GM19372 (cell line): ENCODE results near the gene DLX1.

Experiments used
- ATAC-seq: cut with Tn5 transposase; IDR thresholded peaks from one replicate; pipeline ENCODE4 v1.9.1; 2021; ENCODE audit warnings: mild to moderate bottlenecking, low read depth, moderate library complexity; ENCODE audit not compliant: unreplicated experiment

DLX1 gene

GRCh38 chr2:172096626-172097547 is 11.6 kb downstream of the DLX1 start:
- no peak for ATAC-seq

GRCh38 chr2:172097557-172098131 is 12.3 kb downstream of the DLX1 start:
- ATAC-seq = no peak

GRCh38 chr2:172098287-172098649 is 13.0 kb downstream of the DLX1 start:
- no peak for ATAC-seq

GRCh38 chr2:172098650-172099471 is 13.6 kb downstream of the DLX1 start:
- ATAC-seq = no peak

GRCh38 chr2:172099472-172100079 is 14.3 kb downstream of the DLX1 start:
- ATAC-seq = no peak

- ATAC-seq = no peak
These were observed 15.0 kb downstream of the DLX1 start for GRCh38 chr2:172100080-172100934.

- ATAC-seq = no peak
These were observed 15.9 kb downstream of the DLX1 start for GRCh38 chr2:172100935-172101820.

- no peak for ATAC-seq
These were observed 16.6 kb downstream of the DLX1 start for GRCh38 chr2:172101821-172102390.

GRCh38 chr2:172102391-172103359 is 17.4 kb downstream of the DLX1 start, which contains the start of gene DLX2:
DLX2 (minus strand) TSS chr2:172102900; CDS start chr2:172102538, 362 bp downstream.
- ATAC-seq = peak; percentile 78

- ATAC-seq = no peak
These were observed 18.4 kb downstream of the DLX1 start for GRCh38 chr2:172103471-172104272.

- no peak for ATAC-seq
These were observed 20.3 kb downstream of the DLX1 start for GRCh38 chr2:172105471-172106107.

- no peak for ATAC-seq
These were observed 21.0 kb downstream of the DLX1 start for GRCh38 chr2:172106108-172106961.

- ATAC-seq = no peak
These were observed 22.6 kb downstream of the DLX1 start for GRCh38 chr2:172107690-172108586.

GRCh38 chr2:172108587-172108930 is 23.3 kb downstream of the DLX1 start:
- no peak for ATAC-seq
